HG03460 (cell line): Measurements from ENCODE around the gene LRMDA.
"Not testable (repeated sequence)": the region's sequence is repeated elsewhere in the genome, so short reads cannot be mapped to it uniquely, and the experiment has no call there.

Experiments
- ATAC-seq: cut with Tn5 transposase; IDR thresholded peaks from one replicate; pipeline ENCODE4 v1.9.1; 2021; ENCODE audit not compliant: unreplicated experiment

LRMDA gene

GRCh38 chr10:76127984-76128589, 696.7 kb downstream of the LRMDA start:
- no peak for ATAC-seq

DNA sequence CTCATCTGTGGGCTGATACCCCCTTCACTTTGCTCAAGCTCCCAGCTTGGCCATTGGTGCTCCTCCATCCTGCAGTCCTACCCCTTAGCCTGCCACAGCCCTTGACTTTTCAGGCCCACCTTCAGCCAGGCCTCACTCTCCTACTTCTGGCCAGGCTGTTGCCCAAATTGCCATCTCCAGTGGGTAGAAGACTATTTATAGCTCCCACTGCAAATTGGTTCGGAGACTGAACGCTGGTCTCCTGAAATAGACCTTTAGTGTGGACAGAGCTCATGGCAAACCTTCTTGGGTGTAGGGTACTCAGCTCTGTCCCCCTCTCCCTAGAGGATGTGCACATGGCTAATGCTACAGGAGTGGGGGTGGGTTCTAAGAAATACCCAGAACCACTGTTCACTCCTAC, 697.8 kb downstream of the LRMDA start:
- ATAC-seq, result no peak

- no peak for ATAC-seq
Measured at GRCh38 chr10:76130892-76131291, 699.5 kb downstream of the LRMDA start.

- ATAC-seq, result no peak
Measured at GRCh38 chr10:76133597-76134255, 702.3 kb downstream of the LRMDA start.

- no peak for ATAC-seq
Measured at GRCh38 chr10:76136961-76137360, 705.5 kb downstream of the LRMDA start.

- no peak for ATAC-seq
Measured at GRCh38 chr10:76138286-76138685, 706.9 kb downstream of the LRMDA start.

DNA sequence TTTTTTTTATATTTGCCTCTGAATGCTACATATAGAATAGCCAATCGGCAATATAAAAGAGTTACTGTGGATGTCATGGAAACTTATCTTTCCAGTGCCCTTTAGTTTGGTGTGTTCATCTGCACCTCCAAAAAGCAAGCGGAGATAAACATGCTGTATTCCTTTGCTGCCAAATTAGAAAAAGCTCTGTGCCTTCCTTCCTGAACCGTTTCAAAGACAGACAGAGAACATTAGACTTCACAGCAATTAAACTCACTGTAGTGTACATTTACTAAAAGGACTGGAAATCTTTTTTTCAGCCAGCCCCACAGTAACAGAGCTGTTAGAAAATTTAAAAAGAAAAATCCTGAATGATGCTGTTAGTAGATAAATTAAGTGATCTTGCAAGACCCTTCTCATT, 707.5 kb downstream of the LRMDA start:
- no peak for ATAC-seq

DNA sequence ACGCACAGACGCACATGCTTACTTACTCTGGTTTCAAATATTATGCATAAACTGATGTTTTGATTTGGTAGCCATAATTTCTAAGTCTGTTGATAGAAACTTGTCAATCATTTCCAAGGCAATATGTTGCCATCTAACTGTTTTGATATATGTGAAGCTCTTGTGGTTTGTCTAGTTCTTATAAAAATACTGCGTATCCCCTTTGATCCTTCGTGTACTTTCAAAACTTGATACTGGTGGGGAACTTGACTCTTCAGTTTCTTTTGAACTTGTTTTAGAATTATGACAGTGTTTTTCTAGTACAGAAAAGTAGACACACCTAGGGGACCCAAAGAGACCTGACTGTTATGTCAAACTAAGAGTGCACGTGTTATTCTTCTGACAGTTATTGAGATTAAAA, 708.0 kb downstream of the LRMDA start:
- ATAC-seq, result no peak

DNA sequence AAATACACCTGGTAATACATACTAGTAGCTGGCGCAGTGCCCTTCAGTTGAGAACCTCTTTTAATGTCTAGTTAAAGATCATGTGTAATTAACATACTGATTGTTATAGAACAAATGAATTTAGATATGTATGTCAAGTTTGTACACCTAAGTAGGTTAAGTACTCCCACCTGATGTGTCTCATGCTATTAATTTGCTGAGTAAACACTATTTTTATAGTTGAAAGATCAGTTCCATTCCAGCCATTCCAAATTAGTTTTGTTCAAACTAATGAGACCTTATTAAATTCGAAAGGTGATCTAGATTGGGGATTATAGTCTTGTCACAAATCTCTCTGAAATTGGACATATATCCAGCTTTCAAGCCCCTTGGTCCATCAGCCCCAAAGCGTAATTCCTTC, 710.0 kb downstream of the LRMDA start:
- no peak for ATAC-seq

- not testable (repeated sequence) for ATAC-seq
Measured at GRCh38 chr10:76148217-76148616, 716.8 kb downstream of the LRMDA start.

GRCh38 chr10:76149182-76149581, 717.8 kb downstream of the LRMDA start:
- no peak for ATAC-seq

DNA sequence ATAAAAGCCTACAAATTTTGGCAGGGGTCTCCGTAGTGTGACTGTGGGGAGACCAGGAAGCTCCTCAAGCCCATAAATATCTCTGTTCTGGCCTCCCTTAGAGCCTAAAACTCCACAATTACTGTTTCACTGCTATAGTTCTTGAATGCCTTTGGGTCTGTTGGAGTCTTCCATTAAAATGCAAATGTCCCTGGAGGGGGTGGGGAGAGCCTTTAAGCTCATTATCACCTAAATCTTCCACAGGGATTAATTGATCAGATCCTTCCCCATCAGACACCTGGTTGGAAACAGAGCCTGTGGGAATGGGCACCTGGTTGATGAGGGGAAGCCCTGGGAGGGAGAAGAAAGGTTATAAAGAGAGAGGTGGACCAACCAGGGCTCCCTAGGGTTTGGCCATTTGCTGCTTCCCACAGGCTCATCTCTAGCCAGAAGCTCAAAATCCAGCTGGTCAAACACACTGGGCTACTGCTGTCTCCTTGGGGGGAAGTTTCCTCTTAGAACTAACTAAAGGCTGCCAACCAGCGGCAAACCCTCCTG, 718.2 kb downstream of the LRMDA start:
- ATAC-seq, result no peak

- no peak for ATAC-seq
Measured at GRCh38 chr10:76150139-76150875, 718.9 kb downstream of the LRMDA start.

GRCh38 chr10:76150876-76151288, 719.5 kb downstream of the LRMDA start:
- no peak for ATAC-seq

- ATAC-seq, result no peak
Measured at GRCh38 chr10:76152186-76152585, 720.8 kb downstream of the LRMDA start.

- ATAC-seq, result no peak
Measured at GRCh38 chr10:76155961-76156360, 724.5 kb downstream of the LRMDA start.

- ATAC-seq, result no peak
Measured at GRCh38 chr10:76160446-76161300, 729.2 kb downstream of the LRMDA start.

DNA sequence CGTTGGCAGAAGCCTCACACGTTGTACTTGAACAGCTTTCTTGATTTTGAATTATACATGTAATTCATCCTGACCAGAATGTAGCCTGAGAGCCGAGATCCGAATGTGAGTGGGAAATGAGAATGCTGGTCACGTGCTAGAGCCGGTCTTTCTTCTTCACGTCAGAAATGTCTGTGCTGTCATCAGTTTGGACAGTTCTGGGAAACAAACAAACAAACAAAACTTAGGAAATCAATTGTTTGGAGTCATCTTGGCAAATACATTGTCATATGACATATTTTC, 729.8 kb downstream of the LRMDA start:
- no peak for ATAC-seq

DNA sequence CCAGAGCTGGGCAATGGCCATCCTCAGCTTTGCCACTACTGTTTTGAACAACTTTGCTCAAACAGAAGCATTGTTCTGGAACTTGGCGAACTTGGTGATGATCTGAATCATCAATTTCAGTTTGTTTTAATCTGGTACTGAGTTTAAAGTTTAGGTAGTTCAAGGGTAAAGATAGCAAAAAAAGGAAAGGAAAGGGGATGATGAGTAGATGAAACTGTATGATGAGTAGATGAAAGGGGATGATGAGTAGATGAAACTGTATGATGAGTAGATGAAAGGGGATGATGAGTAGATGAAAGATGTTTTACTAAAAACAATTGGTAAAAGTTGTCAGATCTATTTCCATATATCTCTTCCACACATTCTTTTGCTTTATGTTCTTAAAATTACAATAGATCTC, 737.0 kb downstream of the LRMDA start:
- no peak for ATAC-seq

DNA sequence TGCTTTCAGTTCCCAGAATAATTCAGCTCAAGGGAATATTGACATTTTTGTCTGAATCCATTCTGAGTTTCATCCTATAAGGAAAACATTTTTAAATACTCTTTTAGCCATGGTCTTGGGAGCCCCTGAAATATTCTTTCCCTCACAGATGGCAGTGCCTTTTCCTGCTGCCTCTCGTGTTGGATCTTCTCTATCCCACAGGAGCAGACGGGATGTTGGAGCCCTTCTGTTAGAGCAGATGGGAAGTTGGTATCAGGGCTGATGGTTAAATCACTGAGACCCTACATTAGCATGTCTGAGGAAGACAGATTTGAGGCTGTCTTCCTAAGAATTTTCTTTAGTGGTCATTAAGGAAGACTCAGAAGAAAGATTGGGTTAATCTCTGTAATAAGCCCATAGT, 737.8 kb downstream of the LRMDA start:
- no peak for ATAC-seq

DNA sequence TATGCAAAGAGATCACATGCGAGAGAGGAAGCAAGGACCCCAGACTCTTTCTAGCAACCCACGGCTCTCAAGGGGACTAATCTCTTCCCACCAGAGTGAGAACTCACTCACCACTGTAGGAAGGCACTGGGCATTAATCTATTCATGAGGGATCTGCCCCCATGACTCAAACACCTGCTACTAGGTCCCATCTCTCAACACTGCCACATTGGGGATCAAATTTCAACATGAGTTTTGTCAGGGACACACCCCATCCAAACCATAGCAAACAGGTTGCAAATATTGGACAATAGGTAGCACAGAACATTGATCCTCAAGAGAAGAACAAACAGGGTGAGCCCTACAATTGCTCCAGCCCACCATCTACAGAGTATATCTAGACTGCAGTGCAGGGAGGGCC, 740.6 kb downstream of the LRMDA start:
- no peak for ATAC-seq
